GM23338 (cell line): ENCODE measurements around the gene PVRIG. TPM values are rescaled to one million over a fixed set of nuclear protein-coding genes. Genes with fewer than 3 reads are reported as not detected.

ENCODE experiments used
- ATAC-seq: fragments of 200-7000 bp; cut with Tn5 transposase; 3 replicates; pipeline ENCODE4 v1.9.1; 2020
- DNase-seq: peaks from one replicate; pipeline ENCODE4 v3.0.0-alpha.2; 2015; ENCODE audit warnings: low spot score
- H2AFZ ChIP-seq: fragments of 200-600 bp; sonication (generic); 2 replicates; pipeline ENCODE4 v1.8.0; 2016; ENCODE audit warnings: antibody characterized with exemption, mild to moderate bottlenecking, moderate library complexity
- H3F3A ChIP-seq: fragments of 200-600 bp; sonication (generic); replicated peaks from 2 replicates; pipeline ENCODE4 v1.8.0; 2017; ENCODE audit warnings: antibody characterized with exemption, mixed run types, low read depth
- H3K27ac ChIP-seq: fragments of 200-600 bp; sonication (generic); 2 replicates; pipeline ENCODE4 v1.6.1; 2016; ENCODE audit warnings: low read depth
- H3K27me3 ChIP-seq: fragments of 200-600 bp; sonication (generic); 2 replicates; pipeline ENCODE4 v1.8.0; 2016; ENCODE audit warnings: mild to moderate bottlenecking, mixed run types, moderate library complexity; ENCODE audit not compliant: insufficient read depth
- H3K36me3 ChIP-seq: fragments of 200-600 bp; sonication (generic); 2 replicates; pipeline ENCODE4 v1.8.0; 2016; ENCODE audit warnings: mild to moderate bottlenecking; ENCODE audit not compliant: insufficient read depth
- H3K4me1 ChIP-seq: fragments of 200-600 bp; sonication (generic); 2 replicates; pipeline ENCODE4 v1.8.0; 2016; ENCODE audit warnings: mild to moderate bottlenecking, moderate library complexity; ENCODE audit not compliant: insufficient read depth
- H3K4me2 ChIP-seq: fragments of 200-600 bp; sonication (generic); 2 replicates; pipeline ENCODE4 v1.7.1; 2017; ENCODE audit warnings: mixed run types
- H3K4me3 ChIP-seq: fragments of 200-600 bp; sonication (generic); 2 replicates; pipeline ENCODE4 v1.6.1; 2016; ENCODE audit warnings: mixed run types
- H3K79me2 ChIP-seq: fragments of 200-600 bp; sonication (generic); replicated peaks from 2 replicates; pipeline ENCODE4 v1.8.0; 2017; ENCODE audit warnings: mild to moderate bottlenecking; ENCODE audit not compliant: insufficient read depth
- H3K9me2 ChIP-seq: fragments of 200-600 bp; sonication (generic); 2 replicates; pipeline ENCODE4 v1.8.0; 2017; ENCODE audit not compliant: insufficient read depth
- H4K20me1 ChIP-seq: fragments of 200-600 bp; sonication (generic); replicated peaks from 2 replicates; pipeline ENCODE4 v1.8.0; 2017; ENCODE audit warnings: mild to moderate bottlenecking; ENCODE audit not compliant: insufficient read depth
- H3K27ac Mint-ChIP-seq: 2 replicates; pipeline ENCODE4 v1.8.0; 2020; ENCODE audit warnings: inconsistent platforms, mild to moderate bottlenecking, moderate library complexity, mixed read lengths
- H3K27me3 Mint-ChIP-seq: 3 replicates; pipeline ENCODE4 v1.8.0; 2022; ENCODE audit warnings: low read depth, mild to moderate bottlenecking, moderate library complexity, mixed read lengths, inconsistent platforms; ENCODE audit not compliant: insufficient read depth, poor library complexity
- H3K36me3 Mint-ChIP-seq: 3 replicates; pipeline ENCODE4 v1.8.0; 2021; ENCODE audit warnings: low read depth, mild to moderate bottlenecking, inconsistent platforms, moderate library complexity, mixed read lengths
- H3K4me1 Mint-ChIP-seq: 3 replicates; pipeline ENCODE4 v1.8.0; 2020; ENCODE audit warnings: mild to moderate bottlenecking, inconsistent platforms, mixed read lengths
- H3K4me3 Mint-ChIP-seq: 3 replicates; pipeline ENCODE4 v1.8.0; 2021; ENCODE audit warnings: moderate library complexity, mild to moderate bottlenecking, inconsistent platforms, mixed read lengths
- H3K9me3 Mint-ChIP-seq: 3 replicates; pipeline ENCODE4 v1.8.0; 2020; ENCODE audit warnings: moderate library complexity, mild to moderate bottlenecking, inconsistent platforms, mixed read lengths
- CREB1 ChIP-seq: fragments of 250-450 bp; sonication (Bioruptor Pico); IDR thresholded peaks from 2 replicates; pipeline ENCODE4 v1.5.0; 2020; ENCODE audit warnings: low read depth, mild to moderate bottlenecking, moderate library complexity
- CTCF ChIP-seq, 2 experiments: fragments of 200-600 bp in 1 of 2; sonication (generic) in 1 of 2; conservative IDR thresholded peaks; 2 replicates each; pipeline versions ENCODE4 v1.5.1 to v1.6.1; 2016 to 2017; ENCODE audit warnings: antibody characterized with exemption in 2 of 2, low read depth in 2 of 2, mild to moderate bottlenecking in 2 of 2, moderate library complexity in 1 of 2
- ETS1 ChIP-seq: IDR thresholded peaks from 2 replicates; pipeline ENCODE4 v1.6.1; 2016; ENCODE audit warnings: antibody characterized with exemption
- EZH2 ChIP-seq: fragments of 200-600 bp; sonication (generic); IDR thresholded peaks from one replicate; pipeline ENCODE4 v1.8.0; 2017; ENCODE audit warnings: antibody characterized with exemption, mild to moderate bottlenecking, low read depth; ENCODE audit not compliant: unreplicated experiment
- EZH2phosphoT487 ChIP-seq: fragments of 200-600 bp; sonication (generic); IDR thresholded peaks from one replicate; pipeline ENCODE4 v1.8.1; 2018; ENCODE audit warnings: antibody characterized with exemption; ENCODE audit not compliant: unreplicated experiment
- JUNB ChIP-seq: IDR thresholded peaks from one replicate; pipeline ENCODE4 v1.6.1; 2016; ENCODE audit warnings: antibody characterized with exemption; ENCODE audit not compliant: unreplicated experiment
- NANOG ChIP-seq: IDR thresholded peaks from 2 replicates; pipeline ENCODE4 v1.6.1; 2016; ENCODE audit warnings: antibody characterized with exemption, borderline replicate concordance
- POLR2AphosphoS5 ChIP-seq: IDR thresholded peaks from 2 replicates; pipeline ENCODE4 v1.6.1; 2016; ENCODE audit warnings: antibody characterized with exemption, low read depth
- REST ChIP-seq: IDR thresholded peaks from one replicate; pipeline ENCODE4 v1.6.1; 2018; ENCODE audit warnings: antibody characterized with exemption; ENCODE audit not compliant: unreplicated experiment
- STAT1 ChIP-seq: IDR thresholded peaks from one replicate; pipeline ENCODE4 v1.6.1; 2016; ENCODE audit warnings: antibody characterized with exemption; ENCODE audit not compliant: unreplicated experiment
- ZNF114 ChIP-seq: fragments of 250-450 bp; sonication (Bioruptor Pico); IDR thresholded peaks from 2 replicates; pipeline ENCODE4 v1.5.0; 2020; ENCODE audit warnings: mild to moderate bottlenecking, moderate library complexity
- ZNF331 ChIP-seq: fragments of 250-450 bp; sonication (Bioruptor Pico); IDR thresholded peaks from 2 replicates; pipeline ENCODE4 v1.5.0; 2020; ENCODE audit warnings: low read depth, mild to moderate bottlenecking, moderate library complexity
- ZNF462 ChIP-seq: fragments of 250-450 bp; sonication (Bioruptor Pico); IDR thresholded peaks from 2 replicates; pipeline ENCODE4 v1.5.0; 2020; ENCODE audit warnings: mild to moderate bottlenecking, moderate library complexity
- polyA plus RNA-seq: library from polyadenylated mRNA; unstranded; fragments of >200 nt; fragmentation: Nextera tagmentation; extraction: Ambion mirVana; gene quantifications from 2 replicates; pipeline ENCODE4 v1.2.1, GENCODE V29; 2016
- total RNA-seq: library from RNA; depleted of rRNA; stranded (reverse); fragments of >200 nt; shearing (Covaris generic); gene quantifications from 2 replicates; pipeline ENCODE4 v1.2.3, GENCODE V29; 2014

PVRIG gene
- total and polyA plus RNA-seq, 2 experiments from 2014 or later = 1.1 TPM; not detected in 1

GRCh38 chr7:100185726-100186125 lies 34.0 kb upstream of the PVRIG start:
- no peak overlapping the region for H2AFZ ChIP-seq
- no peaks in the 10 kb centered on the region for H3K9me2 ChIP-seq
- H3K4me3 Mint-ChIP-seq = no peak overlapping the region
- H3K4me3 ChIP-seq = no peak overlapping the region
- no peak overlapping the region for H3K27ac ChIP-seq
- TF ChIP-seq ZNF114 = no peak
- TF ChIP-seq EZH2phosphoT487 = no peak
- TF ChIP-seq STAT1 = no peak
- TF ChIP-seq ZNF331 (CRISPR knock-in tag) = no peak
- no peak for TF ChIP-seq POLR2AphosphoS5
- no peak for TF ChIP-seq NANOG
- no peak for TF ChIP-seq CTCF (conservative IDR thresholded peaks at IDR 0.05; ENCODE audit: low read depth in 2 of 2)
- TF ChIP-seq REST = no peak
- TF ChIP-seq JUNB = no peak
- TF ChIP-seq ETS1 = no peak
- TF ChIP-seq EZH2 = no peak
- TF ChIP-seq ZNF462 = no peak
- TF ChIP-seq CREB1 (CRISPR knock-in tag) = no peak
- no peak overlapping the region for H3K27ac Mint-ChIP-seq
- DNase-seq (no peak), ATAC-seq (no peak)
- H3K27me3 Mint-ChIP-seq = peaks cover 3% of the 10 kb centered on the region
- peaks cover 13% of the 10 kb centered on the region for H3K4me1 ChIP-seq
- H3K36me3 ChIP-seq = no peaks in the 10 kb centered on the region
- H3K27me3 ChIP-seq = no peaks in the 10 kb centered on the region
- no peaks in the 10 kb centered on the region; the same call in 2 of the 3 replicates for H3K9me3 Mint-ChIP-seq
- peaks cover 20% of the 10 kb centered on the region for H3K4me1 Mint-ChIP-seq
- H3K36me3 Mint-ChIP-seq = no peaks in the 10 kb centered on the region
- H3K79me2 ChIP-seq = no peaks in the 10 kb centered on the region
- H4K20me1 ChIP-seq = no peaks in the 10 kb centered on the region
- H3F3A ChIP-seq = no peaks in the 10 kb centered on the region
- no peak overlapping the region for H3K4me2 ChIP-seq
